ENCODE data around the gene RDH16. TPM values are rescaled to one million over a fixed set of nuclear protein-coding genes. Genes with fewer than 3 reads are reported as not detected.

The RDH16 gene
- total RNA-seq, 1 donor from 2014 or later, result 0.44 TPM

DNA sequence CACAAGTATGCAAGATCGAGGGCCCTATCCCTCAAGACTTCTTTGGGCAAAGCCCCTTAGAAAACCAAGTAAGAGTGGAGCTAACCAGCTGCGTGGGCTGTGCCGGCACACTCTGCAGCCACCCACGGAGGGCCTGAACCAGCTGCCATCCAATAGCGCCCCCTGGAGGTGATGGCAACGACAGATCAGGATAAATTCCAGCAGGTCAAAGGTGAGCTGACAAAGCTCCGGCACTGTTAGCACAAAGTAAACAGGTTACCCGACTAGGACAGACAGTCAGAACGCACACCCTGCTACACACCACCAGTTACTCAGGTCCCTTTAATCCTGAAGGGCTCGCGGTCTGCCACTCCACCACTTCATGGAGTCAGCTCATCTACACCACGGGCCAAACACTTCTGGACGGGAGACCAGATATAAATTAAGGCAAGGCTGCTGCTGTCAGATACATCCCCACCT lies 44.1 kb upstream of the RDH16 start:
- peak; percentile 62 for DNase-seq (ENCODE audit: low read depth, low spot score)
- Mint-ChIP-seq H3K4me3 (peak overlapping the region; percentile 70), H3K36me3 (ENCODE audit: low read depth) (peaks cover 17% of the 10 kb centered on the region), H3K27me3 (ENCODE audit: low read depth) (no peaks in the 10 kb centered on the region), H3K27ac (ENCODE audit: unreplicated experiment) (no peak overlapping the region), H3K9me3 (no peaks in the 10 kb centered on the region), H3K4me1 (peaks cover 23% of the 10 kb centered on the region)
- TF ChIP-seq, protein P1, sequence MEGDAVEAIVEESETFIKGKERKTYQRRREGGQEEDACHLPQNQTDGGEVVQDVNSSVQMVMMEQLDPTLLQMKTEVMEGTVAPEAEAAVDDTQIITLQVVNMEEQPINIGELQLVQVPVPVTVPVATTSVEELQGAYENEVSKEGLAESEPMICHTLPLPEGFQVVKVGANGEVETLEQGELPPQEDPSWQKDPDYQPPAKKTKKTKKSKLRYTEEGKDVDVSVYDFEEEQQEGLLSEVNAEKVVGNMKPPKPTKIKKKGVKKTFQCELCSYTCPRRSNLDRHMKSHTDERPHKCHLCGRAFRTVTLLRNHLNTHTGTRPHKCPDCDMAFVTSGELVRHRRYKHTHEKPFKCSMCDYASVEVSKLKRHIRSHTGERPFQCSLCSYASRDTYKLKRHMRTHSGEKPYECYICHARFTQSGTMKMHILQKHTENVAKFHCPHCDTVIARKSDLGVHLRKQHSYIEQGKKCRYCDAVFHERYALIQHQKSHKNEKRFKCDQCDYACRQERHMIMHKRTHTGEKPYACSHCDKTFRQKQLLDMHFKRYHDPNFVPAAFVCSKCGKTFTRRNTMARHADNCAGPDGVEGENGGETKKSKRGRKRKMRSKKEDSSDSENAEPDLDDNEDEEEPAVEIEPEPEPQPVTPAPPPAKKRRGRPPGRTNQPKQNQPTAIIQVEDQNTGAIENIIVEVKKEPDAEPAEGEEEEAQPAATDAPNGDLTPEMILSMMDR (conservative IDR thresholded peaks at IDR 0.05), result peak; percentile 79

DNA sequence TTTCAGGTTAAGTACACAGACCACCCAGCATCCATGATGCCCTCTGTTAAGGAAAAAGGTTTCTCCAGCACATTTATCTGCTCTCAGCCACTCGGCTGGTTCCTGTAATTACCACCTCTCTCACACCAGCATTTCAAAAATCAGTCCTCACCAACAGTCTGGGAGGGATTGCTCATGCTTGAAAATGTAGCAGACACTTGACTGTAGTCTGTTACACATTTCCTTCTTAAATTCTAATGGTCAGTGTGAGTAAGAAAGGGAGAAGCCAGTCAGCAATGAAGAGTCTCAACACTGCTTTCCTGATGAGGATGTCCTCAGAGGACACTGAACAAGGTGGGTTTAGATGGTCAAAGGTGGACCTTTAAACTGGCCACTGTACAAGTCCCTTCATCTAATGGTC lies 43.0 kb upstream of the RDH16 start:
- H3K4me1 Mint-ChIP-seq, result peaks cover 18% of the 10 kb centered on the region
- no peaks in the 10 kb centered on the region for H3K27me3 Mint-ChIP-seq (ENCODE audit: low read depth)
- TF ChIP-seq, protein P1 (conservative IDR thresholded peaks at IDR 0.05), result no peak
- H3K27ac Mint-ChIP-seq (ENCODE audit: unreplicated experiment), result no peak overlapping the region
- no peak overlapping the region for H3K4me3 Mint-ChIP-seq
- H3K36me3 Mint-ChIP-seq (ENCODE audit: low read depth), result peaks cover 22% of the 10 kb centered on the region
- H3K9me3 Mint-ChIP-seq, result no peaks in the 10 kb centered on the region
- no peak for DNase-seq (ENCODE audit: low read depth, low spot score)

DNA sequence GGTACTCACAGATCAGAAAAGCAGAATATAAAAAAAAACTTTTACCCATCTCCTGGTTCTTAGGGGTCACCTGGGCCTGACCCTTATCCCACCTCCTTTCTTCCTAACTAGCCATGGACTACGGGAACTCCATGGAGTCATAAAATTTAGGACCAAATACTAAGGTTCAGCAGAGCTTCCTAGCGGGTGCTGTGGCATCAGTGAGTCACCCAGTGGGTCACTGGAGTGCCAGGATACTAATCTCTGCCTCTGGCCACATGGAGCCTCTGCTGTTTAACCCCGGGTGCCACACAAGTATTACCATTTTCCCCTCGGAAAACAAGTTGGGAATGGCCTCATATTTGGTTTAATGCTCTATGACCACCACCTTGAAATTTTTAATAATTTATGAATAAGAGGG lies 42.0 kb upstream of the RDH16 start:
- no peak overlapping the region for H3K27ac Mint-ChIP-seq (ENCODE audit: unreplicated experiment)
- TF ChIP-seq, protein P1 (conservative IDR thresholded peaks at IDR 0.05), result no peak
- no peak for DNase-seq (ENCODE audit: low read depth, low spot score)
- H3K4me3 Mint-ChIP-seq, result peak overlapping the region; percentile 33
- peaks cover 22% of the 10 kb centered on the region for H3K36me3 Mint-ChIP-seq (ENCODE audit: low read depth)
- H3K27me3 Mint-ChIP-seq (ENCODE audit: low read depth), result no peaks in the 10 kb centered on the region
- H3K9me3 Mint-ChIP-seq, result no peaks in the 10 kb centered on the region
- peaks cover 12% of the 10 kb centered on the region for H3K4me1 Mint-ChIP-seq

DNA sequence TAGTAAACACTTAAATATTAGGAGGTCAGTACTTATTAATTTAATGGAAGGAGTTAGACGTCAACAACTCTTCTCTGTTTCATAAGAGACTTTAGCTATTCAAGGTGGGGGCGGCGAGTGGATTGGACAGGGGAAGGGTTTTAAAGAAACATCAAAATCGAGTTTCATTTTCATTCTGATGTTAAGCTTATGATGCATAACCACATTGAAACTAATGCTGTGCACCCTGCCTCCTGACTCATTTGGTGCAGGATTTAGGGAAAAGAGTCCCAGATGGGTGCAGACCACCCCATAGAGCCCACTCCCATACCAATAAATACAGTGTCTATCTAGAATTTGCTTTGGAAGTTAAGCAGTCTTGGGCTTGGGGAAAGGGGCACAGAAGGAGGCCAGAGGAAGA lies 41.6 kb upstream of the RDH16 start:
- H3K9me3 Mint-ChIP-seq, result no peaks in the 10 kb centered on the region
- H3K27ac Mint-ChIP-seq (ENCODE audit: unreplicated experiment), result no peak overlapping the region
- no peaks in the 10 kb centered on the region for H3K27me3 Mint-ChIP-seq (ENCODE audit: low read depth)
- H3K4me3 Mint-ChIP-seq, result peak overlapping the region; percentile 33
- H3K36me3 Mint-ChIP-seq (ENCODE audit: low read depth), result peaks cover 18% of the 10 kb centered on the region
- H3K4me1 Mint-ChIP-seq, result peaks cover 12% of the 10 kb centered on the region
- DNase-seq (ENCODE audit: low read depth, low spot score), result no peak
- TF ChIP-seq, protein P1 (conservative IDR thresholded peaks at IDR 0.05), result no peak

DNA sequence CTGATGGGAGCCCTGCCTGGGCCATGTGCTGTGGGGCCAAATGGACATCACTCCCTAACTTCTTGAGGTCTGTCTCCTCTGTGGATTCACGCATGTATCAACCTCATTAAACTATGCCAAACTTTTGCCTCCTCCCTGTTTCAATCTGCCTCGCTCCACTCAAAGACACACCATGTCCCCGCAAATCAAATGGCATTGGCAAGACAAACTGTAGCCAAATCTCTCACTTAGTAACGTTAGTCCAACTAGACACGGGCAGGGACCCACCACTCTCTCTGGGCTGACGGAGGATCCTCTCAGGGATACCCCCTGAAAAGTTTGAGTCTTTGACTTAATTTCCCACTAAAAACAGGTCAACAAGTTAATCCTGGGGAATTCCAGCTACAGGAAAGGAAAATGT lies 40.9 kb upstream of the RDH16 start:
- Mint-ChIP-seq H3K27me3 (ENCODE audit: low read depth) (no peaks in the 10 kb centered on the region), H3K9me3 (no peaks in the 10 kb centered on the region), H3K4me1 (peaks cover 12% of the 10 kb centered on the region), H3K36me3 (ENCODE audit: low read depth) (peaks cover 15% of the 10 kb centered on the region), H3K27ac (ENCODE audit: unreplicated experiment) (peak overlapping the region; percentile 7), H3K4me3 (no peak overlapping the region)
- TF ChIP-seq, protein P1 (conservative IDR thresholded peaks at IDR 0.05), result no peak
- no peak for DNase-seq (ENCODE audit: low read depth, low spot score)

All from neural crest cell (in vitro differentiated cells).